BJ (cell line): ENCODE data around the gene UBN2. TPM values are rescaled to one million over a fixed set of nuclear protein-coding genes. Genes with fewer than 3 reads are reported as not detected.

Source experiments
- CTCF ChIA-PET: fragments of 350-600 bp; formaldehyde crosslinking; extraction: SDS; loops from one replicate; lab custom pipeline; 2021; ENCODE audit warnings: antibody characterized with exemption, inconsistent platforms; lab: Yijun Ruan, JAX
- POLR2A ChIA-PET: fragments of 300-600 bp; sonication (Branson Sonifier 250); formaldehyde crosslinking; extraction: SDS; loops from one replicate; lab custom pipeline; 2021; ENCODE audit warnings: antibody characterized with exemption; lab: Charles Lee
- DNase-seq: peaks from one replicate; pipeline ENCODE4 v3.0.0-alpha.2; 2011; ENCODE audit warnings: low read depth
- H3K27me3 ChIP-seq: 2 replicates; pipeline ENCODE4 v1.6.0; 2011; ENCODE audit warnings: low read length; ENCODE audit not compliant: control insufficient read depth, insufficient read depth
- H3K36me3 ChIP-seq: 2 replicates; pipeline ENCODE4 v1.5.1; 2011; ENCODE audit warnings: low read length; ENCODE audit not compliant: control insufficient read depth, insufficient read depth
- H3K4me3 ChIP-seq: 2 replicates; pipeline ENCODE4 v1.5.1; 2011; ENCODE audit warnings: low read depth, mild to moderate bottlenecking, control low read depth, low read length
- polyA plus RNA-seq: library from polyadenylated mRNA; depleted of rRNA; stranded (reverse); fragments of >200 nt; gene quantifications from 2 replicates; pipeline ENCODE4 v1.2.3, GENCODE V29; 2011
- TF ChIP-seq, protein P1 (sequence below): IDR thresholded peaks from 2 replicates; pipeline ENCODE4 v1.5.1; 2011; ENCODE audit warnings: low read depth, mild to moderate bottlenecking, control low read depth, inconsistent platforms, low read length, moderate library complexity; ENCODE audit not compliant: insufficient read depth

UBN2 gene
- polyA plus RNA-seq, 1 experiment, result 1.8 TPM

DNA sequence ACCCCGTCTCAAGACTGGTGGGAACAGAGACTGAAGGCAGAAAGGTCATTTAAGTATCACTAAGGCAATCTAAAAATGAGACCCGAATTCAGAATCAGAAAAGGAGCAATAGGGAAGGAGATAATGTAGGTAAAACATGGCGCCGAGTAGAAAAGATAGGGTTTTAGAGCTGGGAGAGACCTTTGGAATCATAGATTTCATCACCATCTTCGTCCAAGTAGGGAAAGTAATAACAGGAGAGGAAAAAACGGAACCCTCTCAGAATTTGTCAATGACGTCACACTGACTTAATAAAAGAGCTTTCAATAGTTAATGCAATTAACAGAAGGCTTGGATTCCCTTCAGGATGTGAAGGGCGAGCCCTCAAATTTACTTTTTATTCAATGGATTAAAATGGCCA is 1.0 kb upstream of the UBN2 start:
- no peak for DNase-seq
- CTCF ChIA-PET, result no interaction called here
- POLR2A ChIA-PET, result no interaction called here
- H3K36me3 ChIP-seq, result no peaks in the 10 kb centered on the region
- H3K4me3 ChIP-seq, result peak overlapping the region; percentile 98; the same call in 1 of the 2 replicates
- TF ChIP-seq, protein P1, sequence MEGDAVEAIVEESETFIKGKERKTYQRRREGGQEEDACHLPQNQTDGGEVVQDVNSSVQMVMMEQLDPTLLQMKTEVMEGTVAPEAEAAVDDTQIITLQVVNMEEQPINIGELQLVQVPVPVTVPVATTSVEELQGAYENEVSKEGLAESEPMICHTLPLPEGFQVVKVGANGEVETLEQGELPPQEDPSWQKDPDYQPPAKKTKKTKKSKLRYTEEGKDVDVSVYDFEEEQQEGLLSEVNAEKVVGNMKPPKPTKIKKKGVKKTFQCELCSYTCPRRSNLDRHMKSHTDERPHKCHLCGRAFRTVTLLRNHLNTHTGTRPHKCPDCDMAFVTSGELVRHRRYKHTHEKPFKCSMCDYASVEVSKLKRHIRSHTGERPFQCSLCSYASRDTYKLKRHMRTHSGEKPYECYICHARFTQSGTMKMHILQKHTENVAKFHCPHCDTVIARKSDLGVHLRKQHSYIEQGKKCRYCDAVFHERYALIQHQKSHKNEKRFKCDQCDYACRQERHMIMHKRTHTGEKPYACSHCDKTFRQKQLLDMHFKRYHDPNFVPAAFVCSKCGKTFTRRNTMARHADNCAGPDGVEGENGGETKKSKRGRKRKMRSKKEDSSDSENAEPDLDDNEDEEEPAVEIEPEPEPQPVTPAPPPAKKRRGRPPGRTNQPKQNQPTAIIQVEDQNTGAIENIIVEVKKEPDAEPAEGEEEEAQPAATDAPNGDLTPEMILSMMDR, result no peak
- H3K27me3 ChIP-seq, result no peaks in the 10 kb centered on the region

DNA sequence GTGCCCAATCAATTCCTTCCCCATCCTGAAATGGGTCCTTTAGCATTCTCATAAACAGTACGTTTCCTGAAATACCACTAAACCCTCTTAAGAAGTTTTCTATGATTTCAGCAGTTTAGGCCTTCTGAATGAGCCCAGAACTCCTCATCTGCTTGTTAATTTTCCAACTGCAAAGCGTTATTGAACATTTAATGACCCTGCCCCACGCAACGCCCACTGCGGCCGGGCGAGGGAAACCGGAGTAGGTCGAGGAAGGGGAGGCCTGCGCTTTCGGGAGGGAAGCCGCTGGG is 608 bp upstream of the UBN2 start:
- no peaks in the 10 kb centered on the region for H3K36me3 ChIP-seq
- no peaks in the 10 kb centered on the region for H3K27me3 ChIP-seq
- ChIA-PET POLR2A (no interaction called here), CTCF (interaction anchor here (0.8 kb wide), 1 partner anchor 339 kb away, joined by 3 read pairs; no protein-coding TSS in a partner anchor)
- no peak for DNase-seq
- H3K4me3 ChIP-seq, result peak overlapping the region; percentile 98
- TF ChIP-seq, protein P1, result no peak

GRCh38 chr7:139231513-139232376 is 708 bp downstream of the UBN2 start:
- H3K4me3 ChIP-seq, result peak overlapping the region; percentile 98
- CTCF ChIA-PET, result no interaction called here
- H3K36me3 ChIP-seq, result no peaks in the 10 kb centered on the region
- TF ChIP-seq, protein P1, result no peak
- POLR2A ChIA-PET, result interaction anchor here (0.5 kb wide), 1 partner anchor 11 kb away, joined by 3 read pairs; no protein-coding TSS in a partner anchor
- DNase-seq, result no peak
- H3K27me3 ChIP-seq, result no peaks in the 10 kb centered on the region

- TF ChIP-seq, protein P1, result no peak
- DNase-seq, result no peak
- H3K4me3 ChIP-seq, result peak overlapping the region; percentile 98
- H3K27me3 ChIP-seq, result no peaks in the 10 kb centered on the region
- CTCF ChIA-PET, result interaction anchor here (1.0 kb wide), 1 partner anchor 10 kb away, joined by 3 read pairs; no protein-coding TSS in a partner anchor
- POLR2A ChIA-PET, result interaction anchor here (0.5 kb wide), 1 partner anchor 10 kb away, joined by 3 read pairs; no protein-coding TSS in a partner anchor
- H3K36me3 ChIP-seq, result no peaks in the 10 kb centered on the region; the same call in 1 of the 2 replicates
These were observed 1.3 kb downstream of the UBN2 start for GRCh38 chr7:139232377-139232717.

DNA sequence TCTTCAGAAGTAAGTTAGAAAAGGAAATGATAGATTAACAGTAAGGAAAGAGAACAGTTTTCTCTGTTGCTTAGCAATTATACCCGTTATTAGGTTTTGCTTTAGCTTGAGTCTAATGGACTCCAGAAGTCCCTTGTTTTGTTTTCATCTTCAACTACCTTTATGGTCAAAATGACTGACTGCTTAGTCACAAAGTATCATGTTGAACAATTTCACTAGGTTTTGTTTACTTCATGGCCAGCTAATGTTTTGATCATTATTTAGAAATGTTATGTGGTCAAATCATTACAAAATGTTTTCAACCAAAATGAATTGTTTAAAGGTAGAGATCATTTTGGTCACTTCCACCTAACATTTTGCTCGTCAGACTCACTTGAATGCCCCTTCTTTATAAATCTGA is 1.9 kb downstream of the UBN2 start:
- POLR2A ChIA-PET, result no interaction called here

More for the DNA sequence above, 1.9 kb downstream of the UBN2 start:
- Histone ChIP-seq H3K36me3 (peaks cover 2% of the 10 kb centered on the region), H3K27me3 (no peaks in the 10 kb centered on the region), H3K4me3 (peak overlapping the region; percentile 98)
- DNase-seq, result peak; percentile 15
- TF ChIP-seq, protein P1, result no peak
- CTCF ChIA-PET, result interaction anchor here (1.0 kb wide), 1 partner anchor 10 kb away, joined by 3 read pairs; no protein-coding TSS in a partner anchor
